Activated CD8-positive, alpha-beta memory T cell treated with anti-CD3 and anti-CD28 coated beads for 36 hours (primary cell): ENCODE results near the gene SPINK8. TPM values are rescaled to one million over a fixed set of nuclear protein-coding genes. Genes with fewer than 3 reads are reported as not detected.
"Not testable (repeated sequence)": the region's sequence is repeated elsewhere in the genome, so short reads cannot be mapped to it uniquely, and the experiment has no call there.

Experiments
- CTCF ChIA-PET: fragments of 350-600 bp; sonication (Branson Sonifier 250); formaldehyde crosslinking; loops from one replicate; lab custom pipeline; 2021; ENCODE audit warnings: antibody characterized with exemption; lab: Charles Lee
- POLR2A ChIA-PET: fragments of 350-600 bp; sonication (Branson Sonifier 250); formaldehyde crosslinking; loops from one replicate; lab custom pipeline; 2021; ENCODE audit warnings: antibody characterized with exemption; lab: Charles Lee
- total RNA-seq, 2 experiments: library from RNA; stranded (reverse); gene quantifications; one replicate each; pipeline ENCODE4 v1.2.3, GENCODE V29; 2021

The SPINK8 gene
- total RNA-seq, 2 experiments from 2014 or later, result not detected

GRCh38 chr3:48335286-48335685 lies 1.8 kb upstream of the SPINK8 start:
- POLR2A ChIA-PET, result not testable (repeated sequence)
- CTCF ChIA-PET, result interaction anchor here (0.6 kb wide), 1 partner anchor 271 kb away, joined by 3 read pairs; no protein-coding TSS in a partner anchor

- POLR2A ChIA-PET, result no interaction called here
- CTCF ChIA-PET, result no interaction called here
Observed at GRCh38 chr3:48334605-48335004, 1.1 kb upstream of the SPINK8 start.

GRCh38 chr3:48331706-48332435 lies 1.6 kb downstream of the SPINK8 start:
- POLR2A ChIA-PET, CTCF ChIA-PET: not testable (repeated sequence)

- CTCF ChIA-PET, result interaction anchor here (1.2 kb wide), 1 partner anchor 170 kb away, joined by 3 read pairs; no protein-coding TSS in a partner anchor
Observed at GRCh38 chr3:48320996-48321395, 12.5 kb downstream of the SPINK8 start.

GRCh38 chr3:48318713-48319468 lies 14.6 kb downstream of the SPINK8 start:
- ChIA-PET POLR2A (no interaction called here), CTCF (interaction anchor here (0.6 kb wide), 1 partner anchor 875 kb away, joined by 3 read pairs; no protein-coding TSS in a partner anchor)

More at GRCh38 chr3:48320996-48321395, 12.5 kb downstream of the SPINK8 start:
- POLR2A ChIA-PET, result no interaction called here

- ChIA-PET CTCF (no interaction called here), POLR2A (no interaction called here)
Observed at GRCh38 chr3:48314542-48314941, 18.9 kb downstream of the SPINK8 start.

- CTCF ChIA-PET, result no interaction called here
- POLR2A ChIA-PET, result no interaction called here
Observed at GRCh38 chr3:48306860-48307530, 26.5 kb downstream of the SPINK8 start.

- CTCF ChIA-PET, result no interaction called here
Observed at GRCh38 chr3:48306290-48306689, 27.2 kb downstream of the SPINK8 start.

GRCh38 chr3:48305396-48305795 lies 28.1 kb downstream of the SPINK8 start:
- CTCF ChIA-PET, result no interaction called here
- POLR2A ChIA-PET, result no interaction called here

More at GRCh38 chr3:48306290-48306689, 27.2 kb downstream of the SPINK8 start:
- POLR2A ChIA-PET, result interaction anchor here (0.6 kb wide), 1 partner anchor 174 kb away, joined by 5 read pairs; no protein-coding TSS in a partner anchor

- CTCF ChIA-PET, result no interaction called here
- POLR2A ChIA-PET, result no interaction called here
Observed at GRCh38 chr3:48303021-48303420, 30.4 kb downstream of the SPINK8 start.

- ChIA-PET POLR2A (no interaction called here), CTCF (interaction anchor here (1.0 kb wide), 1 partner anchor 134 kb away, joined by 6 read pairs; no protein-coding TSS in a partner anchor)
Observed at GRCh38 chr3:48301800-48302166, 31.7 kb downstream of the SPINK8 start.

- ChIA-PET POLR2A (interaction anchor here (0.9 to 1.4 kb wide), 5 partner anchors 12 to 385 kb away, joined by 3 to 8 read pairs (median 4); partner anchors contain the start of gene NCKIPSD), CTCF (interaction anchor here (1.0 to 2.7 kb wide), 3 partner anchors 32 to 135 kb away, joined by 6 to 8 read pairs (median 6); no protein-coding TSS in a partner anchor)
Observed at GRCh38 chr3:48301020-48301799, 32.3 kb downstream of the SPINK8 start, which contains the start of gene NME6. Gene NME6, minus strand, starts transcription at chr3:48301367.

- CTCF ChIA-PET, result interaction anchor here (0.5 to 2.7 kb wide), 5 partner anchors 31 to 199 kb away, joined by 3 to 8 read pairs (median 6); no protein-coding TSS in a partner anchor
Observed at GRCh38 chr3:48299746-48300712, 33.4 kb downstream of the SPINK8 start.

GRCh38 chr3:48297111-48297810 lies 36.2 kb downstream of the SPINK8 start:
- ChIA-PET CTCF (interaction anchor here (1.8 kb wide), 1 partner anchor 139 kb away, joined by 8 read pairs; no protein-coding TSS in a partner anchor), POLR2A (no interaction called here)

More at GRCh38 chr3:48299746-48300712, 33.4 kb downstream of the SPINK8 start:
- POLR2A ChIA-PET, result interaction anchor here (0.6 to 1.4 kb wide), 7 partner anchors 11 to 386 kb away, joined by 3 to 8 read pairs (median 3); partner anchors contain the start of genes CCDC51, NCKIPSD and PFKFB4

GRCh38 chr3:48296699-48297098 lies 36.8 kb downstream of the SPINK8 start:
- ChIA-PET CTCF (no interaction called here), POLR2A (no interaction called here)

GRCh38 chr3:48294611-48295263 lies 38.7 kb downstream of the SPINK8 start:
- POLR2A ChIA-PET, result no interaction called here
- CTCF ChIA-PET, result interaction anchor here (0.8 kb wide), 1 partner anchor 39 kb away, joined by 3 read pairs; no protein-coding TSS in a partner anchor
